Effector CD8-positive, alpha-beta T cell (primary cell): ENCODE measurements around the gene MAML3.

Experiments
- DNase-seq: peaks from one replicate; lab custom pipeline; 2025; lab: John Stamatoyannopoulos, UW

MAML3 gene

GRCh38 chr4:140126261-140126660 is 27.7 kb downstream of the MAML3 start:
- DNase-seq, result no peak

GRCh38 chr4:140125374-140125773 is 28.6 kb downstream of the MAML3 start:
- no peak for DNase-seq

- no peak for DNase-seq
Observed at GRCh38 chr4:140123666-140124377, 30.2 kb downstream of the MAML3 start.

GRCh38 chr4:140122891-140123290 is 31.1 kb downstream of the MAML3 start:
- no peak for DNase-seq

- no peak for DNase-seq
Observed at GRCh38 chr4:140121646-140122045, 32.3 kb downstream of the MAML3 start.

- DNase-seq, result no peak
Observed at GRCh38 chr4:140118931-140119640, 34.9 kb downstream of the MAML3 start.

- DNase-seq, result no peak
Observed at GRCh38 chr4:140117947-140118346, 36.0 kb downstream of the MAML3 start.

GRCh38 chr4:140116442-140117104 is 37.4 kb downstream of the MAML3 start:
- no peak for DNase-seq

- DNase-seq, result no peak
Observed at GRCh38 chr4:140115140-140115539, 38.8 kb downstream of the MAML3 start.

- DNase-seq, result no peak
Observed at GRCh38 chr4:140113653-140114052, 40.3 kb downstream of the MAML3 start.

GRCh38 chr4:140112576-140112975 is 41.4 kb downstream of the MAML3 start:
- no peak for DNase-seq

GRCh38 chr4:140111256-140111655 is 42.7 kb downstream of the MAML3 start:
- DNase-seq, result no peak

- no peak for DNase-seq
Observed at GRCh38 chr4:140110542-140111215, 43.3 kb downstream of the MAML3 start.

GRCh38 chr4:140109737-140110136 is 44.2 kb downstream of the MAML3 start:
- DNase-seq, result no peak

GRCh38 chr4:140109292-140109691 is 44.7 kb downstream of the MAML3 start:
- no peak for DNase-seq

- DNase-seq, result no peak
Observed at GRCh38 chr4:140108713-140109230, 45.2 kb downstream of the MAML3 start.

GRCh38 chr4:140108243-140108642 is 45.7 kb downstream of the MAML3 start:
- DNase-seq, result no peak

- no peak for DNase-seq
Observed at GRCh38 chr4:140106289-140106844, 47.6 kb downstream of the MAML3 start.

GRCh38 chr4:140105436-140105835 is 48.5 kb downstream of the MAML3 start:
- no peak for DNase-seq

GRCh38 chr4:140103676-140104075 is 50.3 kb downstream of the MAML3 start:
- DNase-seq, result no peak

- DNase-seq, result no peak
Observed at GRCh38 chr4:140102421-140102820, 51.6 kb downstream of the MAML3 start.

GRCh38 chr4:140100771-140101170 is 53.2 kb downstream of the MAML3 start:
- no peak for DNase-seq
